GM19239 (cell line): ENCODE results near the gene ADORA3.
A peak's percentile ranks its signal among the peaks of the same experiment; 100 is the strongest.

ENCODE experiments used
- DNase-seq: peaks from one replicate; pipeline ENCODE4 v3.0.0; 2011; ENCODE audit warnings: low spot score; ENCODE audit not compliant: insufficient read length
- FAIRE-seq: peaks from 2 replicates; lab custom pipeline; 2011; peaks lifted over from hg19 to GRCh38; lab: Jason Lieb, UNC

Gene ADORA3

GRCh38 chr1:111480674-111481073 is 22.8 kb downstream of the ADORA3 start:
- DNase-seq, result no peak
- no peak for FAIRE-seq

GRCh38 chr1:111476761-111477309 is 26.6 kb downstream of the ADORA3 start:
- FAIRE-seq (peak; percentile 91), DNase-seq (peak; percentile 16)

- DNase-seq (no peak), FAIRE-seq (no peak)
Observed at GRCh38 chr1:111476214-111476613, 27.2 kb downstream of the ADORA3 start.

- DNase-seq (no peak), FAIRE-seq (no peak)
Observed at GRCh38 chr1:111475701-111476100, 27.7 kb downstream of the ADORA3 start.

GRCh38 chr1:111474521-111474920 is 28.9 kb downstream of the ADORA3 start:
- FAIRE-seq (no peak), DNase-seq (no peak)

GRCh38 chr1:111474106-111474505 is 29.3 kb downstream of the ADORA3 start:
- FAIRE-seq (no peak), DNase-seq (no peak)

GRCh38 chr1:111471538-111471937 is 31.9 kb downstream of the ADORA3 start:
- FAIRE-seq, result no peak

GRCh38 chr1:111471012-111471411 is 32.4 kb downstream of the ADORA3 start:
- FAIRE-seq, result peak; percentile 90

More at GRCh38 chr1:111471538-111471937, 31.9 kb downstream of the ADORA3 start:
- no peak for DNase-seq

GRCh38 chr1:111470596-111470995 is 32.8 kb downstream of the ADORA3 start:
- no peak for FAIRE-seq
- no peak for DNase-seq

More at GRCh38 chr1:111471012-111471411, 32.4 kb downstream of the ADORA3 start:
- no peak for DNase-seq

GRCh38 chr1:111469539-111469938 is 33.9 kb downstream of the ADORA3 start:
- no peak for FAIRE-seq
- no peak for DNase-seq

GRCh38 chr1:111468717-111469100 is 34.7 kb downstream of the ADORA3 start:
- FAIRE-seq (no peak), DNase-seq (no peak)

GRCh38 chr1:111467865-111468716 is 35.3 kb downstream of the ADORA3 start:
- DNase-seq (no peak), FAIRE-seq (no peak)

GRCh38 chr1:111466480-111466879 is 37.0 kb downstream of the ADORA3 start:
- DNase-seq, result no peak
- FAIRE-seq, result no peak

- FAIRE-seq (no peak), DNase-seq (no peak)
Observed at GRCh38 chr1:111465754-111466153, 37.7 kb downstream of the ADORA3 start.

GRCh38 chr1:111463029-111463683 is 40.3 kb downstream of the ADORA3 start:
- FAIRE-seq (no peak), DNase-seq (no peak)

- no peak for DNase-seq
- FAIRE-seq, result no peak
Observed at GRCh38 chr1:111462370-111463028, 40.9 kb downstream of the ADORA3 start.

GRCh38 chr1:111461765-111462164 is 41.7 kb downstream of the ADORA3 start:
- no peak for DNase-seq
- FAIRE-seq, result no peak

GRCh38 chr1:111455642-111456031 is 47.8 kb downstream of the ADORA3 start:
- DNase-seq (no peak), FAIRE-seq (peak; percentile 14)

GRCh38 chr1:111454859-111455641 is 48.4 kb downstream of the ADORA3 start:
- no peak for DNase-seq

GRCh38 chr1:111453706-111454105 is 49.7 kb downstream of the ADORA3 start:
- FAIRE-seq (no peak), DNase-seq (no peak)

More at GRCh38 chr1:111454859-111455641, 48.4 kb downstream of the ADORA3 start:
- FAIRE-seq, result peak; percentile 63
